DMS79 treated with DMSO at 0.1 percent for 48 hours (cell line): ENCODE data around the gene NMT2.
A peak's percentile ranks its signal among the peaks of the same experiment; 100 is the strongest.

ENCODE experiments used
- DNase-seq: peaks from one replicate; lab custom pipeline; 2025; lab: John Stamatoyannopoulos, UW

The NMT2 gene

DNA sequence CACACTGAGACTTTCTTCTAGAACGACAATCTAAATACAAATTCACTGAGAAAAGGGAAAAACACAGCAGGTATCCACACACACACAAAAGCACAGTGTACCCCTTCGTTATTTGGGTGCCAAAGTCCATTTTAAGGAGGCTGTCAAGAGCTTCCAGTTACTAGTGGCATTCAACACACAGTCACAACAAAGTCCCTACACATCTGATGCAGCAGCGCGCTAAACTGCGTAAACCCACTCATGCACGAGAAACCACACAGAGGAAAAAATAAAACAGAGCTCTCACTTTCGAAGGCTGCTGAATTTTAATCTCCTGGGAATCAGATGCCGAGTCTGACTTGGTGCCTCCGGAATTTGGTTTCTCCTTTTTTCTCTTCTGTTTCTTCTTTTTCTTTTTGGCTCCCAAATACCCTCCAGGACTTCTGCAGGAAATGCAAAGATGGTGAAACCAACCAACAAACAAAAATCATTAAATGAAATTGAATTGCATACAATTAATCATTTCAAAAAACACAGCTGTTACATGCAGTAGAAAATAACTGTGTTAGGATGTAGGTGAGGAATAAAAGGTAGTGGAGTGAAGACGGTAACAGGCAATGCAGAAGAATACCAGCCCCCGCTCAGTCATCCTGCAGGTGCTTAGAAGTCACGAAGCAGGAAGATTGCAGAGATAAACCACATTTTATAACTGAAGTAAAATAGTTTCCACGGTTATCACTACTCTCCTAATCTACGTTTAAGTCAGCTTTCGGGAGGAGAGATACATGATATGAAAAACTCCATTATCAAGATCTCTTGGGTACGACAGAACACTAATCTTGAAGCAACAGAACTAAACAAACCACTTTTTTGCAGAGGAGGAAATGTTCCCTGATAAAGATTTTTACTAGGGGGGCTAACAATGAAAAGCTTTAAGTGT lies 27.1 kb downstream of the NMT2 start:
- no peak for DNase-seq

DNA sequence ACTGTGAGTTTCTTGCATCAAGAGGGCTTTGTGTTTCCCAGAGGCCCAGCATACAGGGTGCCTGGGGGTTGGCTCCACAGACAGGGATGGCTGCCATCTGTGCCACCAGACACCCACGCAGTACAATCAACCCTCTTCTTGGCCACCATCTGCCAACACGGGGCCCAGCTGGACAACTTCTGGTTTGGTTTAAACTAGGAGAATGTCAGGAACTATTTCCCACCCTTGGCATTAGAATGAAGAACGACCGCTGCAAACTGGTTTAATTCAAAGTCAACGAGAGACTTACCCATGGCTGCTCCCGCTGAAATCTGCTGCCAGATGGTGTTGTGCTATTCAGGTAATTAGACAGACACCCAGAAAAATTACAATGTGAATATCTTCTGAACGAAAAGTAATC lies 27.8 kb downstream of the NMT2 start:
- no peak for DNase-seq

GRCh38 chr10:15137636-15138035 lies 30.9 kb downstream of the NMT2 start:
- DNase-seq, result no peak

DNA sequence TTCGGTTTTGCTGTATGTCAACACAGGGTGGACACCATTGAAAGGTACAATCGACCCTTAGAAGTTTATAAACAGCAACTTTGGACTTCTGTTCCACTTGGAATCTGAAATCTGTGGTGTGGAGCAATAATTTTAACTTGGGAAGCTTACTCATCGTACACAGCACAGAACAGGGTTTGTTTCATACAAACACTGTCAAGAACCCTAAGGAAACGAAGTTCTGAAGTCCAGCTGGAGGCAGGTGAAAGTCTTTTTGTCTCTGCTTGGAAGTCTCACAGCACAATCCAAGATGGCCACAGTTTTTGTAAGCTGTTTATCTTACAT lies 31.5 kb downstream of the NMT2 start:
- no peak for DNase-seq

DNA sequence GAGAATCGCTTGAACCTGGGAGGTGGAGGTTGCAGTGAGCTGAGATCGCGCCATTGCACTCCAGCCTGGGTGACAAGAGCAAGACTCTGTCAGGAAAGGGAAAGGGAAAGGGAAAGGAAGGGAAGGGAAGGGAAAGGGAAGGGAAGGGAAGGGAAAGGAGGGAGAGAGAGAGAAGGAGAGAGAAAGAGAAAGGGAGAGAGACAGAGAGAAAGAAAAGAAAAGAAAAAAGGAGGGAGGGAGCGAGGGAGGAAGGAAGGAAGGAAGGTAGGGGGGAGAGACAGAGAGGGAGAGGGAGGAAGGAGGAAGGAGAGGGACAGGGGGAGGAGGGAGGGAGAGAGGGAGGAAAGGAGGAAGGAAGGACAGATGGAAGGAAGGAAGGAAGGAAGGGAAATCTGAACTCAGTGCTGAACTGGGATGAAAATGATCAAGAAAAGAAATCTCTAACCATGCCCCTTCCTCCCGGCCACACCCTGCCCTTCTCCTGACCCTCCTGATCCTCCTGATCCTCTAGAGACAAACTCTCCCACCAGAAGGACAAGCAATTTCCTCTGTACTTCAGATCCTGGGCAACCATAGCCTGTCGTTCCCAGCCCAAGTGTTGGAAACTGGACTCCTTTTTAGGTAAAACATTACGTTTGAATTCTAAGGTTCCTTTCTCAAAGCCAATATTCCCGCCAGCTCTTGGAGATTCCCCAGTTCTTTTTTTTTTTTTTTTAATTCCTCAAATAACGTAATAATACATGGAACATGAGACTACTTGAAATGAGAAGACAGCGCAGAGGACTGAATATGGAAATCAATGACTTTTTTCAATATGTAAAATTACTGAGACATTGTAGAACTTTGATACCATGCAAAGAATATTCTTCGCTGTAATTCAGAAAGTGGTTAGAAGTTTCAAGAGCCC lies 32.1 kb downstream of the NMT2 start:
- no peak for DNase-seq

DNA sequence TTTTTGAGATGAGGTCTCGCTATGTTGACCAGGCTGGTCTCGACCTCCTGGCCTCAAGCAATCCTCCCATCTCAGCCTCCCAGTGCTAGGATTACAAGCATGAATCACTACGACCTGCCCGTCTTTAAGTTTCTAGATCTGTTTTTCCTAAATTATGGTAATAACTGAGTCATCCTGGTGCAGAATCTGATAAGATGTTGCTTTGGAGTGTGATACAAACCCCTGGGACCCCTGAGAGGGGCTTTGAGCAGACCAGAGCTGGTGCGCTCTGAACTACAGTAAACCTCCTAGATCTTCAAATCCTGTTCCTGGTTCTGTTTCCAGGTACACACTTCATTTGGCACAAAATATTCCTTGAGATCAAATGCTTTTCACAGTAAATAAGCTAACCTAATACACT lies 37.2 kb downstream of the NMT2 start:
- DNase-seq, result no peak

DNA sequence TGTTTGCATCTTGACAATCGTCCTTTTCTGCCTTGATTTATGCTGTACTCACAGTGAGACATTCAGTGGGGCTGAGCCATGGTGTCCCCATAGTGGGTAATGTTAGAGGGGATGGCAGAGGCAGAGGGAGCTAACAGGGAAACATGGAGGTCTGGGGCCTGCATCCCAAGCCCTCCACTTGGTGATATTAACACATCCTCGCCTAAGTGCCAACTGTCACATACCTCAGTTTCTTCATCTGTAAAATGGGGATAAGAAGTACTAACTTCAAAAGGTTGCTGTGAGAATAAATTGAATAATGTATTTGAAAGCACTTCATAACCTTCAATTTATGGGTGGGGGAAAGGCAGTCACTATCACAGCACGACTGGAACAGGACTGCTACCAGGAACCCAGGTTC lies 43.6 kb downstream of the NMT2 start:
- no peak for DNase-seq

- no peak for DNase-seq
Measured at GRCh38 chr10:15124190-15124589, 44.3 kb downstream of the NMT2 start.

DNA sequence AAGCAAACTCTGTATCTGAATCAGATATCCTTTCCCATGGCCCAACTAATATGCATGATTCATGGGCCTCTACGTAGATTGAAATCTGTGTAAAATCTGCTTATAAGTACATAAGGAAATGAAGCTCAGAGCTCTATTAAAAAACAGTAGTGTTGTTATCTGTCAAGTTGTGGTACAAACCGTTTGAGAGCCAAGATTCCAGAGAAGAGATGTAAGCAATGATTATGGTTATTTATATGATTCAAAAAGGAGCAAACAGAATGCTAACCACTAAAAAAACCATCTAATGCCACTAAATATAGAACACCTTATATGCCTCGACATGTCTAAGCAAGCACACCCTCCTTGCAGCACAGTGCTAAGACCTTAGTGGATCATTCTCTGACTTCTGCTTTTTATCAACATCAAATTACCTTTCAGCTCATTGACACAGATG lies 44.7 kb downstream of the NMT2 start:
- no peak for DNase-seq

GRCh38 chr10:15122477-15123030 lies 45.9 kb downstream of the NMT2 start:
- DNase-seq, result no peak

DNA sequence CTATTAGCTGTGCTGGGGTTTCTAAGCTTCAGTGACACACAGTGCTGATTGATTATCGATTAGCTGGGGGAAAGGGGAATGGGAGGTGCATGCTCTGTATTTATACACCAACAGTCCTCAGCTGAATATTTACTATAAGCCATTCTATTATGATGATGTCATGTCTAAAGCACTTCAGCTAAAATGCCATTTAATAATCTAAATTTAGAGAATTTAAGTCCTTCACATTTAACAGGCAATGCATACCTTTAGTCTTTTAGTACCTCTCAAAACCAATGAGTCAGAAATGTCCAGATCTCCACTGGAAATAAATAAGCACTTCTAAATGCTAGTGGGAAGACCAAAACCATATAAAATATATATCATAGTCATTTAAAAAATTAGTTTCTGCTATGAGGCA lies 46.8 kb downstream of the NMT2 start:
- no peak for DNase-seq

GRCh38 chr10:15120523-15120922 lies 48.0 kb downstream of the NMT2 start:
- DNase-seq, result no peak

DNA sequence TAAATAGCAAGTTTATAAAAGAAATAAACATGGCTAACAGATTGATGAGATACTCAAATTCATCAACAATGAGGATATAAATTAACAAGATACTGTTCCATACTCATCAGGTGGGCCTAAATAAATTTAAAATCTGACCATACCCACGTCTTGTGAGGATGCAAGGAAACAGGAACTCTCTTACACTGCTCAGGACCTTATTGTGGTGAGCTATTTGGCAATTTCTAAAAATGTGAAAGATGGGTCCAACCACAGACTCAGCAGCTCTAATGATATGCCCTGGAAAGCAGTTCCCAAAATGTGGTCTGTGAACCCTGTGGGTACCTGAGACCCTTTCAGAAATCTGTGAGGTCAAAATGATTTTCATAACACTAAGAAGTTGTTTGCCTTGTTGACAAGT lies 49.9 kb downstream of the NMT2 start:
- DNase-seq, result no peak

- no peak for DNase-seq
Measured at GRCh38 chr10:15116225-15116624, 52.3 kb downstream of the NMT2 start.

- no peak for DNase-seq
Measured at GRCh38 chr10:15113766-15114165, 54.7 kb downstream of the NMT2 start.

DNA sequence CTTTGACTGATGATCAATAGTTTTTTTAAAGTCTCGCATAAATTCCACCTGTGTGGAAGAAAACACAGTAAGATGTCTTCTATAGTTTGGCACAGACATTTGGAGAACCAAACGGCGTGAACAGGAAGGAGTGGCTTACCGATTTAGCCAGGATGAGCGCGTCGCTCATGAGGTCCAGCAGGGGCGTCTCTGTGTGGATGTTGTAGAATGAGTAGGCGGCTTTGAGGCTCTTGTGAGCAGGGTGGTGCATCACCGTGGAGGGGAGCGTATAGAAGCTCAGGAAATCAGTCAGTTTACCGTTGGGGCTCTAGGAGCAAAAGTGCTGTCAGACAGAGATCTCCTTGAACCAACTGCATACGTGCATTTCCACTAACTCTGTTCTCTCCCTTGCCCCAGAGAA lies 55.8 kb downstream of the NMT2 start:
- no peak for DNase-seq

DNA sequence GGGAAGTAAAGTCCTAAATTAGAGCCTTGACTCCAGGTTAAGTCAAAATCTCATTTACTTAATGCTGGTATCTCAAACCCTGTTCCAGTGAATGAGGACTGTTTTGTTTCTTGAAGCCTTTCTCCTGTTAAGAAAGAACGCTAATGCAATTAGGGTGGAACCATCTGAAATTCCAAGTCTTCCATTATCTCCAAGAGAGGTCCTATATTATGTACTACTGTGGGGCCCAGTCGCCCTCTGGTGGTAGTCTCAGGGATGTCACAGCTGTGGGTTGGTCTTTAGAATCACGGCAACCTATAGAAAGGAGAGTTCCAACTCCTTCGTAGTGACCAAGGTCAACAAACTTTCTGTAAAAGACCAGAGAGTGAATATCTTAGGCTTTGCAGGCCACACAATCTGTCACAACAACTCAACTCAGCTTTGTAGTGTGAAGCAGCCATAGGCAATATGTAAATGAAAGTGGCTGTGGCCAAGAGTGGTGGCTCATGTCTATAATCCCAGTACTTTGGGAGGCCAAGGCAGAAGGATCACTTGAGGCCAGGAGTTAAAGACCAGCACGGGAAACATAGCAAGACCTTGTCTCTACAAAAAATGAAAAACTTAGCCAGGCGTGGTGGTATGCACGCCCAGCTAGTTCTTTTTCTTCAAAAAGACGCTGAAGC lies 62.0 kb downstream of the NMT2 start:
- DNase-seq, result peak; percentile 3

- no peak for DNase-seq
Measured at GRCh38 chr10:15103513-15103912, 65.0 kb downstream of the NMT2 start.

DNA sequence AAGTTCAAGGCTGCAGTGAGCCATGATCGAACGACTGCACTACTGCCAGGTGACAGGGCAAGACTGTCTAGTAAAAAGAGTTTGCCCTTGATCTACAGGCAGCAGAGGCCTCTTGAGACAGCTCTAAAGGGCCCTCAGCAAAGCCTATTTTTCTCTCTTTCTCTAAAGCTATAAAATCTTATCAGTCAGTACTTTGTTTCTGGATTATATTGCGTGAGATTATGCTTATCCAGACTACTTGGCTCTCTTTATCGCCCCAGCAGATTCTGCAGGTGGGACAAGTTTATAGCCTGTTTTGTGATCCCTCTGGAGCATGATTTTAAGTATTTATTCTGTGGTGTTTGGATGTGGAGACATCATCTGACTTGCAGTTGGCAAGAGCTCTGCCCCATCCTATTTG lies 68.6 kb downstream of the NMT2 start:
- no peak for DNase-seq

- peak; percentile 55 for DNase-seq
Measured at GRCh38 chr10:15097011-15097812, 71.3 kb downstream of the NMT2 start, which contains the start of gene RPP38. Gene RPP38, plus strand, starts transcription at chr10:15097355. Its CDS starts 5,960 bp downstream, at chr10:15103315.

- DNase-seq, result no peak
Measured at GRCh38 chr10:15096661-15097010, 71.9 kb downstream of the NMT2 start.
